Measurements from ENCODE around the gene BCKDHB.

GRCh38 chr6:80197474-80197873, 91.0 kb downstream of the BCKDHB start:
- no peak for TF ChIP-seq CTCF (IDR thresholded peaks at IDR 0.05; ENCODE audit: low read depth, low read length, poor library complexity, severe bottlenecking)
- no peak for TF ChIP-seq EZH2phosphoT487 (IDR thresholded peaks at IDR 0.05; ENCODE audit: borderline replicate concordance, low read length)

All from DOHH2 (cell line).